ENCODE results near the gene IGSF21. TPM values are rescaled to one million over a fixed set of nuclear protein-coding genes. Genes with fewer than 3 reads are reported as not detected.

IGSF21 gene
- polyA plus RNA-seq, 3 donors, result not detected

- Histone ChIP-seq H3K4me1 (ENCODE audit: control insufficient read depth in 1 of 2, insufficient read depth in 2 of 2, low read length in 2 of 2) (no peaks in the 10 kb centered on the region), H3K4me3 (replicated peaks in 1 of 3; ENCODE audit: low read depth in 2 of 3, low read length in 3 of 3) (no peak overlapping the region), H3K4me2 (replicated peaks; ENCODE audit: extremely low read depth, low read length, poor library complexity, severe bottlenecking) (no peak overlapping the region), H3K36me3 (replicated peaks in 1 of 2; ENCODE audit: control insufficient read depth in 1 of 2, insufficient read depth in 2 of 2, low read length in 2 of 2) (no peaks in the 10 kb centered on the region), H4K20me1 (ENCODE audit: insufficient read depth, low read length) (no peaks in the 10 kb centered on the region), H3K9me3 (replicated peaks in 1 of 2; ENCODE audit: control insufficient read depth in 1 of 2, insufficient read depth in 1 of 2, low read length in 2 of 2) (no peaks in the 10 kb centered on the region), H3K27me3 (ENCODE audit: control insufficient read depth in 2 of 2, insufficient read depth in 2 of 2, low read length in 2 of 2) (no peaks in the 10 kb centered on the region), H2AFZ (ENCODE audit: insufficient read depth, low read depth, low read length, poor library complexity, severe bottlenecking) (no peak overlapping the region), H3K27ac (ENCODE audit: low read depth in 1 of 2, low read length in 2 of 2) (no peak overlapping the region), H3K9ac (ENCODE audit: insufficient read depth, low read length, poor library complexity, severe bottlenecking) (no peak overlapping the region), H3K79me2 (ENCODE audit: insufficient read depth, low read length) (no peaks in the 10 kb centered on the region)
- TF ChIP-seq CTCF (IDR thresholded peaks at IDR 0.05), result no peak
- no peak overlapping the region for H3K4me3 Mint-ChIP-seq
- no peak overlapping the region for H3K27ac Mint-ChIP-seq
- H3K4me1 Mint-ChIP-seq, result no peaks in the 10 kb centered on the region
- intact Hi-C loops (cut with micrococcal nuclease), result no loop called here
- DNase-seq, result no peak
- H3K9me3 Mint-ChIP-seq, result peaks cover 0 to 5% (median 2%) of the 10 kb centered on the region in 7 donors
- peaks cover 0 to 13% (median 3%) of the 10 kb centered on the region in 3 donors for H3K27me3 Mint-ChIP-seq (ENCODE audit: low read depth in 3 of 3)
- H3K36me3 Mint-ChIP-seq, result no peaks in the 10 kb centered on the region
These were observed 211.5 kb downstream of the IGSF21 start for GRCh38 chr1:18319099-18319498.

GRCh38 chr1:18320051-18320450, 212.5 kb downstream of the IGSF21 start:
- intact Hi-C loops (cut with micrococcal nuclease), result no loop called here
- H3K36me3 Mint-ChIP-seq, result no peaks in the 10 kb centered on the region
- no peak overlapping the region for H3K4me3 ChIP-seq (replicated peaks in 1 of 3; ENCODE audit: low read depth in 2 of 3, low read length in 3 of 3)
- H3K27me3 ChIP-seq (ENCODE audit: control insufficient read depth in 2 of 2, insufficient read depth in 2 of 2, low read length in 2 of 2), result no peaks in the 10 kb centered on the region
- TF ChIP-seq CTCF (IDR thresholded peaks at IDR 0.05), result no peak
- H4K20me1 ChIP-seq (ENCODE audit: insufficient read depth, low read length), result no peaks in the 10 kb centered on the region
- WGBS (ENCODE audit: insufficient coverage), result 95% methylated on average over 4 of the region's 7 CpGs
- H3K4me3 Mint-ChIP-seq, result no peak overlapping the region
- H3K79me2 ChIP-seq (ENCODE audit: insufficient read depth, low read length), result no peaks in the 10 kb centered on the region
- H3K27ac ChIP-seq (ENCODE audit: low read depth in 1 of 2, low read length in 2 of 2), result no peak overlapping the region
- H3K27me3 Mint-ChIP-seq (ENCODE audit: low read depth in 3 of 3), result peaks cover 0 to 10% (median 4%) of the 10 kb centered on the region in 3 donors
- DNase-seq, result no peak
- no peaks in the 10 kb centered on the region for H3K4me1 ChIP-seq (ENCODE audit: control insufficient read depth in 1 of 2, insufficient read depth in 2 of 2, low read length in 2 of 2)
- H3K9me3 ChIP-seq (replicated peaks in 1 of 2; ENCODE audit: control insufficient read depth in 1 of 2, insufficient read depth in 1 of 2, low read length in 2 of 2), result no peaks in the 10 kb centered on the region
- no peaks in the 10 kb centered on the region for H3K36me3 ChIP-seq (replicated peaks in 1 of 2; ENCODE audit: control insufficient read depth in 1 of 2, insufficient read depth in 2 of 2, low read length in 2 of 2)
- H3K27ac Mint-ChIP-seq, result no peak overlapping the region
- no peak overlapping the region for H2AFZ ChIP-seq (ENCODE audit: insufficient read depth, low read depth, low read length, poor library complexity, severe bottlenecking)
- H3K9me3 Mint-ChIP-seq, result peaks cover 0 to 5% (median 2%) of the 10 kb centered on the region in 7 donors
- no peak overlapping the region for H3K4me2 ChIP-seq (replicated peaks; ENCODE audit: extremely low read depth, low read length, poor library complexity, severe bottlenecking)
- no peaks in the 10 kb centered on the region for H3K4me1 Mint-ChIP-seq
- no peak overlapping the region for H3K9ac ChIP-seq (ENCODE audit: insufficient read depth, low read length, poor library complexity, severe bottlenecking)
